Lower lobe of right lung (tissue), 2 donors: ENCODE results near the gene FARS2. TPM values are rescaled to one million over a fixed set of nuclear protein-coding genes. Genes with fewer than 3 reads are reported as not detected.

Source experiments
- ATAC-seq, 2 donors: fragments of 200-7000 bp; cut with Tn5 transposase; one replicate each; pipeline ENCODE4 v1.9.1; 2020 to 2022; ENCODE audit warnings: mild to moderate bottlenecking in 2 of 2, moderate library complexity in 2 of 2
- DNase-seq: peaks from one replicate; pipeline ENCODE4 v3.0.0-alpha.2; 2020
- H3K27ac ChIP-seq: fragments of 200-600 bp; one replicate; pipeline ENCODE4 v1.8.0; 2022
- H3K27me3 ChIP-seq: fragments of 200-600 bp; one replicate; pipeline ENCODE4 v1.8.0; 2022; ENCODE audit warnings: low read depth
- H3K36me3 ChIP-seq: fragments of 200-600 bp; one replicate; pipeline ENCODE4 v1.8.0; 2022; ENCODE audit warnings: mild to moderate bottlenecking
- H3K4me1 ChIP-seq: fragments of 200-600 bp; one replicate; pipeline ENCODE4 v1.8.0; 2022
- H3K4me3 ChIP-seq: fragments of 200-600 bp; one replicate; pipeline ENCODE4 v1.8.0; 2022; ENCODE audit warnings: mild to moderate bottlenecking
- H3K9me3 ChIP-seq: fragments of 200-600 bp; one replicate; pipeline ENCODE4 v1.8.0; 2022
- CTCF ChIP-seq: fragments of 200-600 bp; IDR thresholded peaks from one replicate; pipeline ENCODE4 v1.8.0; 2022; ENCODE audit warnings: antibody characterized with exemption, mild to moderate bottlenecking
- intact Hi-C: fragments of 100-400 bp; cut with DNase I; formaldehyde crosslinking; loops from one replicate; pipeline ENCODE4 v1.11.0; 2022
- total RNA-seq: library from RNA; stranded (reverse); fragmentation: NEBNext Ultra II Directional; extraction: Animal tissue kit (Norgen Biotek cat#: 25700); gene quantifications from one replicate; pipeline ENCODE4 v1.2.1, GENCODE V29; 2021
- donor health status: DM: no; HTN: yes; CAD: no; lungs with severe emphysema.

Gene FARS2
- total RNA-seq, 1 donor from 2014 or later, result 17.0 TPM

- Histone ChIP-seq H3K4me1 (peaks cover 5% of the 10 kb centered on the region), H3K36me3 (no peaks in the 10 kb centered on the region), H3K9me3 (no peaks in the 10 kb centered on the region), H3K27me3 (no peaks in the 10 kb centered on the region), H3K27ac (no peak overlapping the region), H3K4me3 (no peak overlapping the region)
- DNase-seq (no peak), ATAC-seq (no peak)
- no peak for TF ChIP-seq CTCF
- intact Hi-C loops, result no loop called here
These were observed 279.7 kb downstream of the FARS2 start for GRCh38 chr6:5541025-5541424.

GRCh38 chr6:5541751-5542432, 280.6 kb downstream of the FARS2 start:
- TF ChIP-seq CTCF, result no peak

DNA sequence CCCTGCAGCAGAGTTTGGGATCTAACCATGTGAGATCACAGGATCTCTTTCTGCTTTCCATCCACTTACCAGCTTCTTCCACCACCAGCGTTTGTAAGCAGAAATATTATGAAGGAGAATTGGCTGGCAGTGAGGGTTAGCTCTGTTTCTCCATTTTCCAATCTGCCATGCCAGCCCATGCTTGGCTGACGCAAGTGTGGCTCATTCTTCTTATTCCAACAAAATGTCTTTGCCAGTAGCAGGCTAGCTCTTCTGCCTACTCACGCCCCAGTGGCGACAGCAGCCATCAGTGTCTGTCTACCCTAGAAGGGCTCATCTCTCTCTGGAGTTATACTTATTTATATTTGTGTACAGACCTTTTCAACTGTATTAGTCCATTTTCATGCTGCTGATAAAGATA, 286.2 kb downstream of the FARS2 start:
- intact Hi-C loops, result no loop called here

More at GRCh38 chr6:5541751-5542432, 280.6 kb downstream of the FARS2 start:
- Histone ChIP-seq H3K4me3 (no peak overlapping the region), H3K9me3 (no peaks in the 10 kb centered on the region), H3K36me3 (no peaks in the 10 kb centered on the region), H3K27me3 (no peaks in the 10 kb centered on the region), H3K4me1 (peaks cover 5% of the 10 kb centered on the region), H3K27ac (no peak overlapping the region)
- intact Hi-C loops, result no loop called here
- no peak for DNase-seq
- peak in 1 of 2 donors; percentile 40 for ATAC-seq

DNA sequence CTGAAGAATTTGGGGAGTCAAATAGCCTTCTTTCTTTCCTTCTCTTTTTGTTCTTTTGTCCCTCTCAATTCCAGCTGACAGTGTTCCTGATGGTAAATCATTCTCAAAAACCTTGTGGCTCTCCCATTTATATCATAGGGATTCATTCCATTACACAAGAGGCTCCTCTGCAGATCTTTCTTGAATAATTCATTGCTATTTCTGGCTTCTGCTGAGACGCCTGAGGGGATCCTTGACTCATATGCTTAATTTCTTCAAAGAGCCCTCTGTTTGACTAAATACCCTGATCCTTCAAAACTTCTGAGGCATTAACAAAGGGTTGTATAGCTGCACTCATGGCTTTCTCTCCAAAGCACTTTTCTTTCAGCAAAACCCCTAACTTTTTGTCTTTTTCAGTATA, 289.3 kb downstream of the FARS2 start:
- H3K36me3 ChIP-seq, result peaks cover 5% of the 10 kb centered on the region
- H3K4me1 ChIP-seq, result no peaks in the 10 kb centered on the region
- peaks cover 6% of the 10 kb centered on the region for H3K9me3 ChIP-seq
- H3K27ac ChIP-seq, result no peak overlapping the region
- no peak overlapping the region for H3K4me3 ChIP-seq
- no peaks in the 10 kb centered on the region for H3K27me3 ChIP-seq
- no peak for TF ChIP-seq CTCF
- intact Hi-C loops, result no loop called here
- no peak for DNase-seq
- ATAC-seq, result no peak

More for the DNA sequence above, 286.2 kb downstream of the FARS2 start:
- Histone ChIP-seq H3K4me1 (no peaks in the 10 kb centered on the region), H3K9me3 (peaks cover 6% of the 10 kb centered on the region), H3K4me3 (no peak overlapping the region), H3K27me3 (no peaks in the 10 kb centered on the region), H3K36me3 (peaks cover 5% of the 10 kb centered on the region), H3K27ac (no peak overlapping the region)
- DNase-seq (no peak), ATAC-seq (no peak)
- TF ChIP-seq CTCF, result no peak

GRCh38 chr6:5552243-5552642, 290.9 kb downstream of the FARS2 start:
- H3K27me3 ChIP-seq, result no peaks in the 10 kb centered on the region
- H3K27ac ChIP-seq, result no peak overlapping the region
- DNase-seq, result no peak
- no peak for ATAC-seq
- intact Hi-C loops, result no loop called here
- no peak for TF ChIP-seq CTCF
- H3K4me1 ChIP-seq, result no peaks in the 10 kb centered on the region
- H3K9me3 ChIP-seq, result peaks cover 6% of the 10 kb centered on the region
- H3K36me3 ChIP-seq, result peaks cover 4% of the 10 kb centered on the region
- H3K4me3 ChIP-seq, result no peak overlapping the region
